ENCODE measurements around the gene MAP4K2. TPM values are rescaled to one million over a fixed set of nuclear protein-coding genes. Genes with fewer than 3 reads are reported as not detected.

Gene MAP4K2
- total RNA-seq, 4 donors from 2014 or later, result 3.6 to 9.0 (median 6.1) TPM

GRCh38 chr11:64836448-64837072 is 33.5 kb upstream of the MAP4K2 start:
- Histone ChIP-seq H3K27me3 (no peaks in the 10 kb centered on the region), H3K4me3 (no peak overlapping the region), H3K36me3 (peaks cover 10 to 93% (median 37%) of the 10 kb centered on the region in 3 donors), H3K9me3 (no peaks in the 10 kb centered on the region), H3K4me1 (peaks cover 4 to 39% (median 6%) of the 10 kb centered on the region in 3 donors), H3K27ac (peak overlapping the region in 3 of 4 donors; percentile 62 to 78 (median 71))
- intact Hi-C loops (cut with DNase I), result no loop called here
- DNase-seq, result no peak
- no peak for TF ChIP-seq POLR2A (IDR thresholded peaks at IDR 0.05)
- TF ChIP-seq CTCF (IDR thresholded peaks at IDR 0.05), result no peak
- WGBS, 2 donors, result 40 to 100% methylated on average over 1 of the region's 16 CpGs

- intact Hi-C loops (cut with DNase I), result no loop called here
Measured at GRCh38 chr11:64835616-64836447, 32.8 kb upstream of the MAP4K2 start.

GRCh38 chr11:64834723-64835615 is 32.0 kb upstream of the MAP4K2 start:
- 62 to 74% methylated on average over 9 to 14 of the region's 29 CpGs for WGBS, 2 donors
- no peak overlapping the region for H3K4me3 ChIP-seq
- DNase-seq, result no peak
- H3K36me3 ChIP-seq, result peaks cover 10 to 97% (median 42%) of the 10 kb centered on the region in 3 donors
- peaks cover 4 to 31% (median 6%) of the 10 kb centered on the region in 3 donors for H3K4me1 ChIP-seq
- H3K9me3 ChIP-seq, result no peaks in the 10 kb centered on the region
- no peak for TF ChIP-seq POLR2A (IDR thresholded peaks at IDR 0.05)
- TF ChIP-seq CTCF (IDR thresholded peaks at IDR 0.05), result no peak
- H3K27me3 ChIP-seq, result no peaks in the 10 kb centered on the region
- peak overlapping the region; percentile 62 to 78 (median 72) for H3K27ac ChIP-seq
- intact Hi-C loops (cut with DNase I), result no loop called here

More at GRCh38 chr11:64835616-64836447, 32.8 kb upstream of the MAP4K2 start:
- H3K4me3 ChIP-seq, result no peak overlapping the region
- H3K27ac ChIP-seq, result peak overlapping the region; percentile 62 to 78 (median 72)
- H3K27me3 ChIP-seq, result no peaks in the 10 kb centered on the region
- H3K36me3 ChIP-seq, result peaks cover 10 to 97% (median 37%) of the 10 kb centered on the region in 3 donors
- TF ChIP-seq CTCF (IDR thresholded peaks at IDR 0.05), result no peak
- no peak for TF ChIP-seq POLR2A (IDR thresholded peaks at IDR 0.05)
- peaks cover 4 to 35% (median 6%) of the 10 kb centered on the region in 3 donors for H3K4me1 ChIP-seq
- DNase-seq, result no peak
- WGBS, 2 donors, result 78 to 81% methylated on average over 4 to 6 of the region's 17 CpGs
- no peaks in the 10 kb centered on the region for H3K9me3 ChIP-seq

GRCh38 chr11:64834031-64834722 is 31.2 kb upstream of the MAP4K2 start:
- intact Hi-C loops (cut with DNase I), result no loop called here
- Histone ChIP-seq H3K9me3 (no peaks in the 10 kb centered on the region), H3K4me1 (peaks cover 4 to 31% (median 6%) of the 10 kb centered on the region in 3 donors), H3K27me3 (no peaks in the 10 kb centered on the region), H3K36me3 (peaks cover 13 to 97% (median 42%) of the 10 kb centered on the region in 3 donors), H3K4me3 (no peak overlapping the region), H3K27ac (no peak overlapping the region)
- DNase-seq, result no peak
- WGBS, 2 donors, result 90 to 96% methylated on average over 4 of the region's 25 CpGs
- no peak for TF ChIP-seq CTCF (IDR thresholded peaks at IDR 0.05)
- TF ChIP-seq POLR2A (IDR thresholded peaks at IDR 0.05), result no peak
